ENCODE measurements around the gene AKT3. TPM values are rescaled to one million over a fixed set of nuclear protein-coding genes. Genes with fewer than 3 reads are reported as not detected.

The AKT3 gene
- total RNA-seq, 5 donors from 2014 or later (not counting 1 experiment from before 2014, with no cell fraction given) = 94.5 to 124 (median 112) TPM

- no peaks in the 10 kb centered on the region for H3K9me3 Mint-ChIP-seq
- H3K27me3 ChIP-seq (replicated peaks in 1 of 2; ENCODE audit: control insufficient read depth in 2 of 2, extremely low read depth in 1 of 2, insufficient read depth in 2 of 2, low read length in 1 of 2) = no peaks in the 10 kb centered on the region
- H3K27ac ChIP-seq (ENCODE audit: low read length) = no peak overlapping the region
- H3K9me3 ChIP-seq = no peaks in the 10 kb centered on the region
- H3K36me3 ChIP-seq (ENCODE audit: control insufficient read depth in 2 of 2, extremely low read depth in 1 of 2, insufficient read depth in 1 of 2, low read length in 1 of 2) = peaks cover 0 to 4% of the 10 kb centered on the region in 2 donors
- POLR2A ChIA-PET = no interaction called here
- peaks cover 30% of the 10 kb centered on the region for H3K36me3 Mint-ChIP-seq
- no peaks in the 10 kb centered on the region for H3K27me3 Mint-ChIP-seq
- H3K27ac Mint-ChIP-seq = no peak overlapping the region
- H3K4me3 Mint-ChIP-seq = no peak overlapping the region
- no peak overlapping the region for H3K4me3 ChIP-seq (ENCODE audit: control insufficient read depth in 1 of 2, extremely low read depth in 1 of 2, low read length in 1 of 2)
- ATAC-seq (replicated peaks in 1 of 4) (peak in 1 of 4 experiments; percentile 37), DNase-seq (no peak)
- no peaks in the 10 kb centered on the region for H3K4me1 ChIP-seq (ENCODE audit: control insufficient read depth in 1 of 2, extremely low read depth in 1 of 2, insufficient read depth in 2 of 2, low read length in 2 of 2)
- CTCF ChIA-PET = interaction anchor here in 1 of 2 donors (0.6 kb wide), 3 partner anchors 19 to 483 kb away, joined by 3 to 5 read pairs (median 4); no protein-coding TSS in a partner anchor
- WGBS (ENCODE audit: insufficient coverage) = no CpG with 5 or more reads among the region's 2 CpGs
- peaks cover 56 to 68% (median 66%) of the 10 kb centered on the region in 3 donors for H3K4me1 Mint-ChIP-seq
These were observed 123.1 kb downstream of the AKT3 start for GRCh38 chr1:243726806-243727502.

GRCh38 chr1:243725846-243726245, 124.2 kb downstream of the AKT3 start:
- no peaks in the 10 kb centered on the region for H3K27me3 Mint-ChIP-seq

GRCh38 chr1:243725075-243725474, 125.0 kb downstream of the AKT3 start:
- no peak for ATAC-seq (replicated peaks in 1 of 4)
- H3K27ac Mint-ChIP-seq = no peak overlapping the region
- 100% methylated on average over 3 of the region's 3 CpGs for WGBS (ENCODE audit: insufficient coverage)
- POLR2A ChIA-PET = interaction anchor here in 1 of 2 donors (0.5 to 0.6 kb wide), 2 partner anchors 138 to 683 kb away, joined by 3 to 4 read pairs; no protein-coding TSS in a partner anchor
- Histone ChIP-seq H3K36me3 (ENCODE audit: control insufficient read depth in 2 of 2, extremely low read depth in 1 of 2, insufficient read depth in 1 of 2, low read length in 1 of 2) (no peaks in the 10 kb centered on the region), H3K27ac (ENCODE audit: low read length) (no peak overlapping the region), H3K4me3 (ENCODE audit: control insufficient read depth in 1 of 2, extremely low read depth in 1 of 2, low read length in 1 of 2) (no peak overlapping the region), H3K27me3 (replicated peaks in 1 of 2; ENCODE audit: control insufficient read depth in 2 of 2, extremely low read depth in 1 of 2, insufficient read depth in 2 of 2, low read length in 1 of 2) (no peaks in the 10 kb centered on the region), H3K9me3 (no peaks in the 10 kb centered on the region), H3K4me1 (ENCODE audit: control insufficient read depth in 1 of 2, extremely low read depth in 1 of 2, insufficient read depth in 2 of 2, low read length in 2 of 2) (no peaks in the 10 kb centered on the region)
- DNase-seq = no peak
- CTCF ChIA-PET = no interaction called here
- H3K9me3 Mint-ChIP-seq = no peaks in the 10 kb centered on the region
- H3K4me3 Mint-ChIP-seq = no peak overlapping the region
- no peaks in the 10 kb centered on the region for H3K27me3 Mint-ChIP-seq
- H3K36me3 Mint-ChIP-seq = peaks cover 21% of the 10 kb centered on the region
- peaks cover 50 to 64% (median 64%) of the 10 kb centered on the region in 3 donors for H3K4me1 Mint-ChIP-seq

More at GRCh38 chr1:243725846-243726245, 124.2 kb downstream of the AKT3 start:
- Histone ChIP-seq H3K9me3 (no peaks in the 10 kb centered on the region), H3K36me3 (ENCODE audit: control insufficient read depth in 2 of 2, extremely low read depth in 1 of 2, insufficient read depth in 1 of 2, low read length in 1 of 2) (peaks cover 0 to 3% of the 10 kb centered on the region in 2 donors), H3K27ac (ENCODE audit: low read length) (no peak overlapping the region), H3K27me3 (replicated peaks in 1 of 2; ENCODE audit: control insufficient read depth in 2 of 2, extremely low read depth in 1 of 2, insufficient read depth in 2 of 2, low read length in 1 of 2) (no peaks in the 10 kb centered on the region), H3K4me1 (ENCODE audit: control insufficient read depth in 1 of 2, extremely low read depth in 1 of 2, insufficient read depth in 2 of 2, low read length in 2 of 2) (no peaks in the 10 kb centered on the region), H3K4me3 (ENCODE audit: control insufficient read depth in 1 of 2, extremely low read depth in 1 of 2, low read length in 1 of 2) (no peak overlapping the region)
- H3K4me3 Mint-ChIP-seq = no peak overlapping the region
- H3K9me3 Mint-ChIP-seq = no peaks in the 10 kb centered on the region
- no peak for ATAC-seq (replicated peaks in 1 of 4)
- no peak overlapping the region for H3K27ac Mint-ChIP-seq
- H3K36me3 Mint-ChIP-seq = peaks cover 25% of the 10 kb centered on the region
- no peak for DNase-seq
- ChIA-PET CTCF (interaction anchor here in 1 of 2 donors (0.5 kb wide), 1 partner anchor 72 kb away, joined by 4 read pairs; no protein-coding TSS in a partner anchor), POLR2A (no interaction called here)
- peaks cover 52 to 65% (median 65%) of the 10 kb centered on the region in 3 donors for H3K4me1 Mint-ChIP-seq
- WGBS (ENCODE audit: insufficient coverage) = no CpG with 5 or more reads among the region's 3 CpGs

GRCh38 chr1:243723458-243724043, 126.5 kb downstream of the AKT3 start:
- no peaks in the 10 kb centered on the region for H3K27me3 ChIP-seq (replicated peaks in 1 of 2; ENCODE audit: control insufficient read depth in 2 of 2, extremely low read depth in 1 of 2, insufficient read depth in 2 of 2, low read length in 1 of 2)
- ATAC-seq (replicated peaks in 1 of 4) = no peak
- no peaks in the 10 kb centered on the region for H3K9me3 ChIP-seq
- ChIA-PET POLR2A (no interaction called here), CTCF (interaction anchor here in 1 of 2 donors (0.6 kb wide), 1 partner anchor 576 kb away, joined by 5 read pairs; no protein-coding TSS in a partner anchor)
- Mint-ChIP-seq H3K36me3 (peaks cover 16% of the 10 kb centered on the region), H3K27ac (no peak overlapping the region), H3K4me3 (no peak overlapping the region), H3K27me3 (no peaks in the 10 kb centered on the region), H3K4me1 (peaks cover 46 to 62% (median 60%) of the 10 kb centered on the region in 3 donors), H3K9me3 (no peaks in the 10 kb centered on the region)
- DNase-seq = no peak
- H3K4me3 ChIP-seq (ENCODE audit: control insufficient read depth in 1 of 2, extremely low read depth in 1 of 2, low read length in 1 of 2) = no peak overlapping the region
- no peaks in the 10 kb centered on the region for H3K36me3 ChIP-seq (ENCODE audit: control insufficient read depth in 2 of 2, extremely low read depth in 1 of 2, insufficient read depth in 1 of 2, low read length in 1 of 2)
- no peaks in the 10 kb centered on the region for H3K4me1 ChIP-seq (ENCODE audit: control insufficient read depth in 1 of 2, extremely low read depth in 1 of 2, insufficient read depth in 2 of 2, low read length in 2 of 2)
- WGBS (ENCODE audit: insufficient coverage) = no CpG with 5 or more reads among the region's 3 CpGs
- H3K27ac ChIP-seq (ENCODE audit: low read length) = no peak overlapping the region

GRCh38 chr1:243723050-243723449, 127.0 kb downstream of the AKT3 start:
- no peaks in the 10 kb centered on the region for H3K9me3 ChIP-seq
- no peak overlapping the region for H3K4me3 ChIP-seq (ENCODE audit: control insufficient read depth in 1 of 2, extremely low read depth in 1 of 2, low read length in 1 of 2)
- no peaks in the 10 kb centered on the region for H3K27me3 Mint-ChIP-seq
- peaks cover 16% of the 10 kb centered on the region for H3K36me3 Mint-ChIP-seq
- no peak for ATAC-seq (replicated peaks in 1 of 4)
- H3K27me3 ChIP-seq (replicated peaks in 1 of 2; ENCODE audit: control insufficient read depth in 2 of 2, extremely low read depth in 1 of 2, insufficient read depth in 2 of 2, low read length in 1 of 2) = no peaks in the 10 kb centered on the region
- H3K36me3 ChIP-seq (ENCODE audit: control insufficient read depth in 2 of 2, extremely low read depth in 1 of 2, insufficient read depth in 1 of 2, low read length in 1 of 2) = no peaks in the 10 kb centered on the region
- ChIA-PET POLR2A (no interaction called here), CTCF (interaction anchor here in 1 of 2 donors (0.6 kb wide), 1 partner anchor 577 kb away, joined by 5 read pairs; no protein-coding TSS in a partner anchor)
- no peak overlapping the region for H3K27ac Mint-ChIP-seq
- WGBS (ENCODE audit: insufficient coverage) = no CpG with 5 or more reads among the region's 3 CpGs
- H3K9me3 Mint-ChIP-seq = no peaks in the 10 kb centered on the region
- H3K4me3 Mint-ChIP-seq = no peak overlapping the region
- H3K4me1 ChIP-seq (ENCODE audit: control insufficient read depth in 1 of 2, extremely low read depth in 1 of 2, insufficient read depth in 2 of 2, low read length in 2 of 2) = no peaks in the 10 kb centered on the region
- H3K27ac ChIP-seq (ENCODE audit: low read length) = no peak overlapping the region
- peaks cover 41 to 59% (median 57%) of the 10 kb centered on the region in 3 donors for H3K4me1 Mint-ChIP-seq
- no peak for DNase-seq

GRCh38 chr1:243719476-243719875, 130.6 kb downstream of the AKT3 start:
- H3K4me1 ChIP-seq (ENCODE audit: control insufficient read depth in 1 of 2, extremely low read depth in 1 of 2, insufficient read depth in 2 of 2, low read length in 2 of 2) = peaks cover 0 to 2% of the 10 kb centered on the region in 2 experiments
- no CpG with 5 or more reads among the region's 2 CpGs for WGBS (ENCODE audit: insufficient coverage)
- no peak for DNase-seq
- no peak for ATAC-seq (replicated peaks in 1 of 4)
- H3K27me3 ChIP-seq (replicated peaks in 1 of 2; ENCODE audit: control insufficient read depth in 2 of 2, extremely low read depth in 1 of 2, insufficient read depth in 2 of 2, low read length in 1 of 2) = no peaks in the 10 kb centered on the region
- H3K36me3 ChIP-seq (ENCODE audit: control insufficient read depth in 2 of 2, extremely low read depth in 1 of 2, insufficient read depth in 1 of 2, low read length in 1 of 2) = no peaks in the 10 kb centered on the region
- CTCF ChIA-PET = no interaction called here
- Mint-ChIP-seq H3K4me3 (no peak overlapping the region), H3K27ac (no peak overlapping the region), H3K4me1 (peaks cover 46 to 59% (median 56%) of the 10 kb centered on the region in 3 donors), H3K27me3 (no peaks in the 10 kb centered on the region), H3K36me3 (peaks cover 18% of the 10 kb centered on the region), H3K9me3 (no peaks in the 10 kb centered on the region)
- no peak overlapping the region for H3K27ac ChIP-seq (ENCODE audit: low read length)
- POLR2A ChIA-PET = no interaction called here
- H3K4me3 ChIP-seq (ENCODE audit: control insufficient read depth in 1 of 2, extremely low read depth in 1 of 2, low read length in 1 of 2) = no peak overlapping the region
- no peaks in the 10 kb centered on the region for H3K9me3 ChIP-seq

Measured in T-cell (primary cell).